Fibroblast of gingiva (primary cell): ENCODE data around the gene ECE1.
"Not testable (repeated sequence)": the region's sequence is repeated elsewhere in the genome, so short reads cannot be mapped to it uniquely, and the experiment has no call there.

Experiments
- DNase-seq: peaks from one replicate; pipeline ENCODE4 v3.0.0-alpha.2; 2011; ENCODE audit warnings: low read depth

Gene ECE1

GRCh38 chr1:21219674-21220073, 70.6 kb downstream of the ECE1 start:
- no peak for DNase-seq

- DNase-seq = no peak
These were observed 72.3 kb downstream of the ECE1 start for GRCh38 chr1:21217812-21218596.

GRCh38 chr1:21216835-21217811, 73.1 kb downstream of the ECE1 start:
- DNase-seq = no peak

GRCh38 chr1:21212126-21212525, 78.1 kb downstream of the ECE1 start:
- no peak for DNase-seq

- DNase-seq = not testable (repeated sequence)
These were observed 82.0 kb downstream of the ECE1 start for GRCh38 chr1:21208137-21208700.

GRCh38 chr1:21206117-21206516, 84.1 kb downstream of the ECE1 start:
- DNase-seq = no peak

- no peak for DNase-seq
These were observed 84.8 kb downstream of the ECE1 start for GRCh38 chr1:21205416-21205815.

- no peak for DNase-seq
These were observed 88.6 kb downstream of the ECE1 start for GRCh38 chr1:21201650-21202049.

- DNase-seq = not testable (repeated sequence)
These were observed 89.0 kb downstream of the ECE1 start for GRCh38 chr1:21201238-21201637.

GRCh38 chr1:21200767-21201166, 89.5 kb downstream of the ECE1 start:
- DNase-seq = no peak

- DNase-seq = no peak
These were observed 91.3 kb downstream of the ECE1 start for GRCh38 chr1:21198929-21199328.

- no peak for DNase-seq
These were observed 97.4 kb downstream of the ECE1 start for GRCh38 chr1:21192871-21193270.

- no peak for DNase-seq
These were observed 98.0 kb downstream of the ECE1 start for GRCh38 chr1:21192284-21192683.

- DNase-seq = not testable (repeated sequence)
These were observed 99.5 kb downstream of the ECE1 start for GRCh38 chr1:21190771-21191170.

GRCh38 chr1:21189906-21190500, 100.3 kb downstream of the ECE1 start:
- DNase-seq = no peak

- DNase-seq = no peak
These were observed 100.8 kb downstream of the ECE1 start for GRCh38 chr1:21189421-21189820.

GRCh38 chr1:21188235-21188634, 102.0 kb downstream of the ECE1 start:
- DNase-seq = no peak

GRCh38 chr1:21185221-21185731, 105.0 kb downstream of the ECE1 start:
- DNase-seq = no peak

GRCh38 chr1:21184276-21184675, 106.0 kb downstream of the ECE1 start:
- no peak for DNase-seq

- DNase-seq = peak; percentile 67
These were observed 108.0 kb downstream of the ECE1 start for GRCh38 chr1:21182181-21182731.

GRCh38 chr1:21178271-21178670, 112.0 kb downstream of the ECE1 start:
- DNase-seq = not testable (repeated sequence)
